ENCODE measurements around the gene SPATS2L.

GRCh38 chr2:200367155-200367554, 60.7 kb downstream of the SPATS2L start:
- TF ChIP-seq CTCF (IDR thresholded peaks at IDR 0.05) (no peak), POLR2A (IDR thresholded peaks at IDR 0.05; ENCODE audit: low read depth) (no peak), POLR2AphosphoS5 (IDR thresholded peaks at IDR 0.05) (peak; percentile 10 to 35)

All from esophagus muscularis mucosa (tissue), 3 donors.